Esophagus squamous epithelium (tissue), 5 donors: ENCODE results near the gene FAM177A1. TPM values are rescaled to one million over a fixed set of nuclear protein-coding genes. Genes with fewer than 3 reads are reported as not detected.
"Not testable (repeated sequence)": the region's sequence is repeated elsewhere in the genome, so short reads cannot be mapped to it uniquely, and the experiment has no call there.

Source experiments
- DNase-seq: peaks from one replicate; lab custom pipeline; 2025; lab: John Stamatoyannopoulos, UW
- H3K27ac ChIP-seq, 4 donors: fragments of 200-600 bp; sonication (generic); one replicate each; pipeline ENCODE4 v1.5.1; 2016 to 2019; ENCODE audit warnings: mild to moderate bottlenecking in 1 of 4
- H3K27me3 ChIP-seq, 4 donors: fragments of 200-600 bp; sonication (generic); 1 replicate in 3 of 4; 2 replicates in 1 of 4; pipeline versions ENCODE4 v1.5.1 to v1.6.0; 2017 to 2021; ENCODE audit warnings: antibody characterized with exemption in 1 of 4
- H3K36me3 ChIP-seq, 3 donors: fragments of 200-600 bp; sonication (generic); one replicate each; pipeline ENCODE4 v1.5.1; 2016 to 2019
- H3K4me1 ChIP-seq, 3 donors: fragments of 200-600 bp; sonication (generic); one replicate each; pipeline ENCODE4 v1.5.1; 2017 to 2019
- H3K4me3 ChIP-seq, 4 donors: fragments of 200-600 bp; sonication (generic); 1 replicate in 3 of 4; 2 replicates in 1 of 4; pipeline ENCODE4 v1.5.1; 2016 to 2019; ENCODE audit warnings: mild to moderate bottlenecking in 2 of 4, moderate library complexity in 1 of 4
- H3K9me3 ChIP-seq, 3 donors: fragments of 200-600 bp; sonication (generic); one replicate each; pipeline ENCODE4 v1.5.1; 2016 to 2019
- POLR2A ChIP-seq, 4 donors: fragments of 450-650 bp; IDR thresholded peaks; one replicate each; pipeline ENCODE4 v1.6.1; 2017; ENCODE audit warnings: antibody characterized with exemption in 4 of 4, mild to moderate bottlenecking in 4 of 4, moderate library complexity in 3 of 4
- WGBS, 2 donors: methylation state at CpG; one replicate each; pipeline ENCODE4 v1.1.5; 2018; 5-methylcytosine and 5-hydroxymethylcytosine counted together
- intact Hi-C: fragments of 100-400 bp; cut with DNase I; formaldehyde crosslinking; loops from one replicate; pipeline ENCODE4 v1.15.0; 2022
- total RNA-seq, 4 donors: library from RNA; depleted of rRNA; stranded (reverse); fragments of >200 nt; gene quantifications; one replicate each; pipeline ENCODE4 v1.1.0, GENCODE V29; 2016
- TF ChIP-seq, protein P1 (sequence below), 6 experiments: fragments of 450-650 bp in 4 of 6; fragments of 200-600 bp in 2 of 6; sonication (generic) in 2 of 6; IDR thresholded peaks; one replicate each; pipeline ENCODE4 v1.5.1; 2016 to 2019; ENCODE audit warnings: antibody characterized with exemption in 6 of 6, mild to moderate bottlenecking in 4 of 6, moderate library complexity in 4 of 6
- donor health status: DM: yes; HTN: yes; CAD: no.

The FAM177A1 gene
- total RNA-seq, 4 donors from 2014 or later, result 25.9 to 35.9 (median 28.3) TPM

DNA sequence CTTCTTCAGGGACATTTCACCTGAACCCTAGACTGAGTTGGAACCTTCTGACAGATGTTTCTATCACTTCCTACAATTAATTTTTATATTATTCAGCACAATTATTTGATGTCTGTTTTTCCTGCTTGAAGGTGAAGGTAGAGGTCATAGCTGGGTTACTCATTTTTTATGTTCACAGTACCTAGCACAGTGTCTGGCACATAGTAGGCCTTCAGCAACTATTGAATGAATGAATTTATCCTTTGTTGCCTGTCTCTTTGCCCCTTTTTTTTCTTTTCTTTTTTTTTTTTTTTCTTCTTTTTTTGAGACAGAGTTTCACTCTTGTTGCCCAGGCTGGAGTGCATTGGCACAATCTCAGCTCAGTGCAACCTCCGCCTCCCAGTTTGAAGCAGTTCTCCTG is 29.5 kb upstream of the FAM177A1 start:
- H3K27ac ChIP-seq, result no peak overlapping the region
- 80 to 100% methylated on average over 1 of the region's 1 CpG for WGBS, 2 donors
- no peaks in the 10 kb centered on the region for H3K27me3 ChIP-seq
- no peak for DNase-seq
- intact Hi-C loops, result no loop called here
- TF ChIP-seq, protein P1, sequence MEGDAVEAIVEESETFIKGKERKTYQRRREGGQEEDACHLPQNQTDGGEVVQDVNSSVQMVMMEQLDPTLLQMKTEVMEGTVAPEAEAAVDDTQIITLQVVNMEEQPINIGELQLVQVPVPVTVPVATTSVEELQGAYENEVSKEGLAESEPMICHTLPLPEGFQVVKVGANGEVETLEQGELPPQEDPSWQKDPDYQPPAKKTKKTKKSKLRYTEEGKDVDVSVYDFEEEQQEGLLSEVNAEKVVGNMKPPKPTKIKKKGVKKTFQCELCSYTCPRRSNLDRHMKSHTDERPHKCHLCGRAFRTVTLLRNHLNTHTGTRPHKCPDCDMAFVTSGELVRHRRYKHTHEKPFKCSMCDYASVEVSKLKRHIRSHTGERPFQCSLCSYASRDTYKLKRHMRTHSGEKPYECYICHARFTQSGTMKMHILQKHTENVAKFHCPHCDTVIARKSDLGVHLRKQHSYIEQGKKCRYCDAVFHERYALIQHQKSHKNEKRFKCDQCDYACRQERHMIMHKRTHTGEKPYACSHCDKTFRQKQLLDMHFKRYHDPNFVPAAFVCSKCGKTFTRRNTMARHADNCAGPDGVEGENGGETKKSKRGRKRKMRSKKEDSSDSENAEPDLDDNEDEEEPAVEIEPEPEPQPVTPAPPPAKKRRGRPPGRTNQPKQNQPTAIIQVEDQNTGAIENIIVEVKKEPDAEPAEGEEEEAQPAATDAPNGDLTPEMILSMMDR (IDR thresholded peaks at IDR 0.05), result no peak
- no peak for TF ChIP-seq POLR2A (IDR thresholded peaks at IDR 0.05)
- no peak overlapping the region for H3K4me3 ChIP-seq
- no peaks in the 10 kb centered on the region for H3K9me3 ChIP-seq
- no peaks in the 10 kb centered on the region for H3K4me1 ChIP-seq
- H3K36me3 ChIP-seq, result peaks cover 0 to 100% (median 31%) of the 10 kb centered on the region in 3 donors

DNA sequence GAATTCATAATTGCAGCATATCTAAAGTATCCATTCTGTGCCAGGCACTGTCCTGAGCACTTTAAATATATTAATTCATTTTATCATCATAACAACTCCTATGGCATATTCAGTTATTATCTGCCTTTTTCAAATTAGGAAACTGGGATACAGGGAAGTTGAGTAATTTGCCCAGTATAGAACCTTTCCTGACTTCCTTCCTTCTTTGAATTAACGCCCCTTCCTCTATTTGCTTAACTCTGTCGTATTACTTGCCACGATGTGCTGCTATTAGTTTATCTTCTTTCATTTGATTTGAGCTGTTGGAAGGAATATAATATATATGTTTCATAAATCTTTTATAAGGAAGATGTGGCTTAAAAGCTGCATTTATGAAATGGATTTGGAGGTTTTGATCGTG is 25.4 kb upstream of the FAM177A1 start:
- TF ChIP-seq, protein P1 (IDR thresholded peaks at IDR 0.05), result no peak
- no peak for TF ChIP-seq POLR2A (IDR thresholded peaks at IDR 0.05)
- no peaks in the 10 kb centered on the region for H3K9me3 ChIP-seq
- no peaks in the 10 kb centered on the region for H3K4me1 ChIP-seq
- H3K27me3 ChIP-seq, result no peaks in the 10 kb centered on the region
- WGBS, 2 donors, result 82 to 91% methylated on average over 4 of the region's 4 CpGs
- H3K36me3 ChIP-seq, result peaks cover 0 to 100% (median 14%) of the 10 kb centered on the region in 3 donors
- no peak for DNase-seq
- H3K27ac ChIP-seq, result no peak overlapping the region
- intact Hi-C loops, result no loop called here
- no peak overlapping the region for H3K4me3 ChIP-seq

DNA sequence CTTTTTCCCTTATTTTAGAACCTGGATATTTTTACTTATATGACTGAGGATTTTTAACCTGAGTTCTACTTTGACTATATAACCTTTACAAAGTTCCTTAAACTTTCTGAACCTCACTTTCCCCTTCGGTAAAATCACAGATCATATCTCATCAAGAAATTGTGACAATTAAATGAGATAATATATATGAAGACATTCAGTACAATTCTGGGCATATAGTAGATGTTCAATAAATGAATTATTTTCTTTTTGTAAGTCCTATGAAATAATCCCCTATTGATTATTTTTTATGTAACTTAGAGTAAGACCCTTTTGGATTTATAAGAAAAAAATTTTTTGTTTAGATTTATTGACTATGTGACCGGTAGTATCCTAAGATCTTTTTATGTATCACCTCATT is 17.6 kb upstream of the FAM177A1 start:
- DNase-seq, result no peak
- WGBS, 2 donors, result 93 to 94% methylated on average over 2 of the region's 2 CpGs
- TF ChIP-seq POLR2A (IDR thresholded peaks at IDR 0.05), result no peak
- TF ChIP-seq, protein P1 (IDR thresholded peaks at IDR 0.05), result no peak
- no peaks in the 10 kb centered on the region for H3K9me3 ChIP-seq
- H3K36me3 ChIP-seq, result peaks cover 0 to 100% (median 14%) of the 10 kb centered on the region in 3 donors
- H3K4me3 ChIP-seq, result no peak overlapping the region
- H3K27ac ChIP-seq, result no peak overlapping the region
- H3K27me3 ChIP-seq, result no peaks in the 10 kb centered on the region
- no peaks in the 10 kb centered on the region for H3K4me1 ChIP-seq
- intact Hi-C loops, result no loop called here

DNA sequence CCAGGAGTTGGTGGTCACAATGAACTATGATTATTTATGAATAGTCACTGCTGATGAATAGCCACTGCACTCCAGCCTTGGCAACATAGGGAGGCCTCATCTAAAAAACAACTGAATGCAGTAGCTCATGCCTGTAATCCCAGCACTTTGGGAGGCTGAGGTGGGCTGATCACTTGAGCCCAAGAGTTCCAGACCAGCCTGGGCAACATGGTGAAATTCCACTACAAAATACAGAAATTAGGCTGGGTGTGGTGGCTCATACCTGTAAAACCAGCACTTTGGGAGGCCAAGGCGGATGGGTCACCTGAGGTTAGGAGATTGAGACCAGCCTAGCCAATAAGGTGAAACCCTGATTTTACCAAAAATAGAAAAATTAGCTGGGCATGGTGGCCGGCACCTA is 13.5 kb upstream of the FAM177A1 start:
- intact Hi-C loops, result no loop called here
- Histone ChIP-seq H3K36me3 (peaks cover 0 to 72% (median 3%) of the 10 kb centered on the region in 3 donors), H3K4me1 (no peaks in the 10 kb centered on the region), H3K27ac (no peak overlapping the region), H3K4me3 (no peak overlapping the region), H3K9me3 (peaks cover 0 to 18% (median 8%) of the 10 kb centered on the region in 3 donors), H3K27me3 (no peaks in the 10 kb centered on the region)
- TF ChIP-seq, protein P1 (IDR thresholded peaks at IDR 0.05), result no peak
- no peak for TF ChIP-seq POLR2A (IDR thresholded peaks at IDR 0.05)
- WGBS, 2 donors, result 73 to 100% methylated on average over 1 to 2 of the region's 2 CpGs
- no peak for DNase-seq

DNA sequence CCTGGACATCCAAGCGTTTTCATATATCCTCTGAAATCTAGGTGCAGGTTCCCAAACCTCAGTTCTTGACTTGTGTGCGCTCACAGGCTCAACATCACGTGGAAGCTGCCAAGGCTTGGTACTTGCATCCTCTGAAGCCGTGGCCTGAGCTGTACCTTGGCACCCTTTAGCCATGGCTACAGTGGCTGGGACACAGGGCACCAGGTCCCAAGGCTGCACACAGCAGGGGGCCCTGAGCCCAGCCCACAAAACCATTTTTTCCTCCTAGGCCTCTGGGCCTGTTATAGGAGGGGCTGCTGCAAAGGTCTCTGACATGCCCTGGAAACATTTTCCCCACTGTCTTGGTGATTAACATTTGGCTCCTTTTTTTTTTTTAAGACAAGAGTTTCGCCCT is 11.6 kb upstream of the FAM177A1 start:
- Histone ChIP-seq H3K4me3 (no peak overlapping the region), H3K9me3 (peaks cover 0 to 18% (median 8%) of the 10 kb centered on the region in 3 donors), H3K36me3 (peaks cover 0 to 53% (median 3%) of the 10 kb centered on the region in 3 donors), H3K27ac (no peak overlapping the region), H3K27me3 (no peaks in the 10 kb centered on the region), H3K4me1 (no peaks in the 10 kb centered on the region)
- 85 to 100% methylated on average over 2 to 5 of the region's 5 CpGs for WGBS, 2 donors
- intact Hi-C loops, result no loop called here
- TF ChIP-seq POLR2A (IDR thresholded peaks at IDR 0.05), result no peak
- TF ChIP-seq, protein P1 (IDR thresholded peaks at IDR 0.05), result no peak
- no peak for DNase-seq

DNA sequence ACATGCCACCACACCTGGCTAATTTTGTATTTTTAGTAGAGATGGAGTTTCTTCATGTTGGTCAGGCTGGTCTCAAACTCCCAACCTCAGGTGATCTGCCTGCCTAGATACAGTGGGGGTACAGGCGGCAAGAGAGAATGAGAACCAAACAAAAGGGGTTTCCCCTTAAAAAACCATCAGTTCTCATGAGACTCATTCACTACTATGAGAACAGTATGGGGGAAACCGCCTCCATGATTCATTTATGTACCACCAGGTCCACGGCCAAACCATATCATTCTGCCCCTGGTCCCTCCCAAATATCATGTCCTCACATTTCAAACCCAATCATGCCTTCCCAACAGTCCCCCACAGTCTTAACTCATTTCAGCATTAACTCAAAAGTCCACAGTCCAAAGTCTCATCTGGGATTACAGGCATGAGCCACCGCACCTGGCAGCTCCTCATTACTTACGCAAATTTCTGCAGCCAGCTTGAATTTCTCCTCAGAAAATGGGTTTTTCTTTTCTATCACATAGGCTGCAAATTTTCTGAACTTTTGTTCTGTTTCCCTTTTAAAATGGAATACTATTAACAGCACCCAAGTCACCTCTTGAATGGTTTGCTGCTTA is 11.0 kb upstream of the FAM177A1 start:
- Histone ChIP-seq H3K36me3 (peaks cover 0 to 47% (median 3%) of the 10 kb centered on the region in 3 donors), H3K9me3 (peaks cover 0 to 18% (median 8%) of the 10 kb centered on the region in 3 donors)
- H3K4me1 ChIP-seq, intact Hi-C loops, H3K27me3 ChIP-seq, H3K4me3 ChIP-seq, H3K27ac ChIP-seq, DNase-seq: not testable (repeated sequence)
- whole genome bisulfite sequencing, 2 donors, result 85 to 91% methylated on average over 5 of the region's 5 CpGs

DNA sequence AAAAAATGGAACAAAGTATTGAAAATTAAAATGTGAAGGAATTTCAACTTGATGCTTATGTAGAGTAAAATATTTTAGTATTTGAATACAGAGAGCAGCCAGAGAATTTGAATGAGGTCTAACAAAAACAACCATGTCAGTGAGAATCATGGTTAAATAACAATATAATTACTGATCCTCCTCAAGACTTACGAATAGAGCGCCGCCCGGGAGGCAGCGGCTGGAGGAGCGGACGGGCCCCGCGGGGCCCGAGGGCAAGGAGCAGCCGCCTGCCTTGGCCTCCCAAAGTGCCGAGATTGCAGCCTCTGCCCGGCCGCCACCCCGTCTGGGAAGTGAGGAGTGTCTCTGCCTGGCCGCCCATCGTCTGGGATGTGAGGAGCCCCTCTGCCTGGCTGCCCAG is 7.8 kb upstream of the FAM177A1 start:
- DNase-seq, result not testable (repeated sequence)

More for the DNA sequence above, 7.8 kb upstream of the FAM177A1 start:
- 67 to 92% methylated on average over 2 to 10 of the region's 17 CpGs for WGBS, 2 donors
- H3K4me1 ChIP-seq, H3K4me3 ChIP-seq, H3K27ac ChIP-seq, intact Hi-C loops, H3K27me3 ChIP-seq: not testable (repeated sequence)
- H3K36me3 ChIP-seq, result peaks cover 0 to 15% (median 0%) of the 10 kb centered on the region in 3 donors
- peaks cover 0 to 18% (median 8%) of the 10 kb centered on the region in 3 donors for H3K9me3 ChIP-seq
